Measurements from ENCODE around the gene TMEM81.

Gene TMEM81

DNA sequence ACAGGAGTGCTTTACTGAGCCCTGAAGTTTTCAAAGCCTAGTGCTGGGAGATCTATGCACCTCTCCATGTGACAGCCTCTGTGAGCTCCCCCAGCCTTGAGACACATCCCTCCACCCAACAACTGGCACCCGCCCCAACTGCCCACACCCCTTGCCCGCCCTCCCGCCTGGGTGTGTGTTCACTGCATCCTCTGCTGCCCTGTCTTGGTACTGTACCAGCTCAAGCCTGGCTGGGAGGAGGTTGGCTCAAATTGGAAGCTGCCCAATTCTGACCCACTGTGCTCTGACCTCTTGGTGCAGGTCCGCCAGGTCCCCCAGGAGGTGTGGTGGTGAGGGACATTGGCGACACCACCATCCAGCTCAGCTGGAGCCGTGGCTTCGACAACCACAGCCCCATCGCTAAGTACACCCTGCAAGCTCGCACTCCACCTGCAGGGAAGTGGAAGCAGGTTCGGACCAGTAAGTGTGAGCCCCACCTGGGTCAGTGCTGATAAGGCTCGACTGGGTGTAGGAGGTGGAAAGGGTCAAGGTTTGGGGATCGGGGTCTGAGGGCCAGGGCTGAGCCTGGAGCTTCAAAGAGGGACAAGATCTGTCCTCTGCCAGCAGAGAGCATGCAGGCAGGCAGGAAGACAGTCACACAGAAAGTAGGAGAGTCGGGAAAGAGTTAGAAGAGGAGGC is 18.0 kb downstream of the TMEM81 start:
- TF ChIP-seq ZFX (IDR thresholded peaks at IDR 0.05; ENCODE audit: borderline replicate concordance) (no peak), CTCF (IDR thresholded peaks at IDR 0.05) (peak; percentile 70)
- no peak overlapping the region for H3K27ac ChIP-seq

DNA sequence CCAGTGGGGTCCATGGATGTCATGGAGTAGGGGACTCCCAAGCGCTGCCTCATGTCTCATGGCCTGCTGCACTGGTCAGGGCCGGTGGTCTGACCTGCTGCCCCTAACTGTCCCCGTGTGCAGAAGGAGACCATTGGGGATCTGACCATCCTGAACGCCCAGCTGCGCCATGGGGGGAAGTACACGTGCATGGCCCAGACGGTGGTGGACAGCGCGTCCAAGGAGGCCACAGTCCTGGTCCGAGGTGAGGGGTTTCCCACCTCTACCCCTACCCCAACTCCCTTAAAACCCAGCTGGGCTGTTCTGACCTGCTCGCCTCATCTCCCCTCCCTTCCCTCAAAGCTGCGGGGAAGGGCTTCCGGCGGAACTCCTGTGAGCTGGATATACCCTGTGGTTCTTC is 18.6 kb downstream of the TMEM81 start:
- no peak overlapping the region for H3K27ac ChIP-seq

DNA sequence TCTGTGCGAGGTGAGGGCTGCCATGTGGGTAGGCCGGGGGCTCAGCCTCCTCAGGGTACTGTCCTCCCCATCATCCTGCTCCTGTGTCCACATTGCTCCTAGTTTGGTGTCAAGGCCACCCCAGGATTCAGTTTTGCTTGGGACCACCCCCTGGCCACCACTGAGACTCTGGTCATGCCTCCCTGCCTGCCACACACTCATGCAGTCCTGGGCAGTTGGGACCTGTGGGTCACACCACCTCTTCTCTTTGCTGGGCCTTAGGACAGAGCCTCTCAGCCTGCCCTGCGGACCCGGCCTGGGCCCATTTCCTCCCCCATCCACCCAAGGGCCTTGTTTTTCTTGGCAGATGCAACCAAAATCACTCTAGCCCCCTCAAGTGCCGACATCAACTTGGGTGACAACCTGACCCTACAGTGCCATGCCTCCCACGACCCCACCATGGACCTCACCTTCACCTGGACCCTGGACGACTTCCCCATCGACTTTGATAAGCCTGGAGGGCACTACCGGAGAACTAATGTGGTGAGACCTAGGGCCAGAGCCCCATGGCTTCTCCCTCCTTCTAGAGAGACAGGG is 19.4 kb downstream of the TMEM81 start:
- TF ChIP-seq CTCF (IDR thresholded peaks at IDR 0.05) (no peak), ZFX (IDR thresholded peaks at IDR 0.05; ENCODE audit: borderline replicate concordance) (no peak)
- no peak overlapping the region for H3K27ac ChIP-seq

More for the DNA sequence above, 18.6 kb downstream of the TMEM81 start:
- TF ChIP-seq ZFX (IDR thresholded peaks at IDR 0.05; ENCODE audit: borderline replicate concordance) (no peak), CTCF (IDR thresholded peaks at IDR 0.05) (no peak)

- TF ChIP-seq ZFX (IDR thresholded peaks at IDR 0.05; ENCODE audit: borderline replicate concordance) = no peak
- H3K27ac ChIP-seq = no peak overlapping the region
These were observed 20.0 kb downstream of the TMEM81 start for GRCh38 chr1:205064301-205064700.

GRCh38 chr1:205062895-205063294 is 21.4 kb downstream of the TMEM81 start:
- TF ChIP-seq CTCF (IDR thresholded peaks at IDR 0.05) (no peak), ZFX (IDR thresholded peaks at IDR 0.05; ENCODE audit: borderline replicate concordance) (no peak)
- H3K27ac ChIP-seq = no peak overlapping the region

DNA sequence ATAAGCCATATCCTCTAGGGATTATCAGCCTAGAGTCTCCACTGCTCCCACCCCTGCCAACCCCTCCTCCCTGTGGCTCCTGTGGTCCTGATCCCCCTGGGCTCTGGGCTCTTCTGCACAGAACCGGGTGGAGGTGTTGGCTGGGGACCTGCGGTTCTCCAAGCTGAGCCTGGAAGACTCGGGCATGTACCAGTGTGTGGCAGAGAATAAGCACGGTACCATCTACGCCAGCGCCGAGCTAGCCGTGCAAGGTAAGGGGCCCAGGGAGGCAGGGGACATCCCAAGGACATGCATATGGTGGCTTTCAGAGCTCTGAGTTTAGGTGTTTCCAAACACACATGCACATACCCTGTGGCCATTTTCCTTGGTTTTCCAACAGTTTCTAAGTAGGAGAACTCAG is 21.9 kb downstream of the TMEM81 start:
- no peak for TF ChIP-seq CTCF (IDR thresholded peaks at IDR 0.05)
- no peak for TF ChIP-seq ZFX (IDR thresholded peaks at IDR 0.05; ENCODE audit: borderline replicate concordance)
- no peak overlapping the region for H3K27ac ChIP-seq

GRCh38 chr1:205061665-205062069 is 22.6 kb downstream of the TMEM81 start:
- TF ChIP-seq ZFX (IDR thresholded peaks at IDR 0.05; ENCODE audit: borderline replicate concordance) (no peak), CTCF (IDR thresholded peaks at IDR 0.05) (peak; percentile 98)
- no peak overlapping the region for H3K27ac ChIP-seq

All from 22Rv1 (cell line).